ENCODE data around the gene NCOA4. TPM values are rescaled to one million over a fixed set of nuclear protein-coding genes. Genes with fewer than 3 reads are reported as not detected.

NCOA4 gene
- total RNA-seq, 6 experiments from 2014 or later = 130 to 224 (median 201) TPM

- ATAC-seq = no peak
- no peak for TF ChIP-seq POLR2A (IDR thresholded peaks at IDR 0.05)
- no peak for TF ChIP-seq CTCF (IDR thresholded peaks at IDR 0.05)
- 59% methylated on average over 6 of the region's 6 CpGs for WGBS (ENCODE audit: insufficient coverage, low coverage, low lambda C conversion rate, missing lambda C conversion rate)
These were observed 39.5 kb upstream of the NCOA4 start for GRCh38 chr10:46069771-46070463.

GRCh38 chr10:46068905-46069304 is 38.5 kb upstream of the NCOA4 start:
- DNase-seq = peak in 1 of 3 donors; percentile 38
- intact Hi-C loops (cut with DNase I) = no loop called here
- no peak for TF ChIP-seq CTCF (IDR thresholded peaks at IDR 0.05)
- no peak for TF ChIP-seq POLR2A (IDR thresholded peaks at IDR 0.05)
- Histone ChIP-seq H3K9me3 (no peaks in the 10 kb centered on the region), H3K4me3 (no peak overlapping the region), H3K27me3 (no peaks in the 10 kb centered on the region), H3K4me1 (no peaks in the 10 kb centered on the region), H3K36me3 (no peaks in the 10 kb centered on the region), H3K27ac (no peak overlapping the region)
- no peak for ATAC-seq
- 86% methylated on average over 1 of the region's 2 CpGs for WGBS (ENCODE audit: insufficient coverage, low coverage, low lambda C conversion rate, missing lambda C conversion rate)

More at GRCh38 chr10:46069771-46070463, 39.5 kb upstream of the NCOA4 start:
- Histone ChIP-seq H3K27ac (no peak overlapping the region), H3K9me3 (no peaks in the 10 kb centered on the region), H3K27me3 (no peaks in the 10 kb centered on the region), H3K4me3 (no peak overlapping the region), H3K4me1 (no peaks in the 10 kb centered on the region), H3K36me3 (no peaks in the 10 kb centered on the region)
- intact Hi-C loops (cut with DNase I) = no loop called here
- peak in 1 of 3 donors; percentile 3 for DNase-seq

DNA sequence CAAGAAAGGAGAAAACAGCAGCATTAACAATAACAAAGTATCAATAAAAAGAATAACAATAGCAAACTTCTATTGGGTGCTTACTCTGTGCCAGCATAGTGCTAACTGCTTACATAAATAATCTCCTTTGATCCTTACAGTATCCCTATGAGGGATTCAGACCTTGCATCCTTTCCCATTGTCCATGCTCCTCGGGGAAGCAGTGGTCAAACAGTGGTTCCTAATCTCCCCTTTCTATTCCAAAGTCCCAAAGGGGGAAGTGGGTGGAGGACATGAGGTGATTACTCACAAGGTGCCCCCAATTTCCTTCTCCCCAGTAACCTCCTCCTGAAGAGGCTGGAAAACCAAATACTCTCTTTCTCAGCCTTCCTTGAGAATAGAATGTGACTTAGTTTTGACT is 37.7 kb upstream of the NCOA4 start:
- DNase-seq (no peak), ATAC-seq (no peak)
- H3K4me1 ChIP-seq = no peaks in the 10 kb centered on the region
- intact Hi-C loops (cut with DNase I) = no loop called here
- WGBS (ENCODE audit: insufficient coverage, low coverage, low lambda C conversion rate, missing lambda C conversion rate) = 54% methylated on average over 1 of the region's 1 CpG
- no peak for TF ChIP-seq CTCF (IDR thresholded peaks at IDR 0.05)
- no peak for TF ChIP-seq POLR2A (IDR thresholded peaks at IDR 0.05)
- H3K9me3 ChIP-seq = no peaks in the 10 kb centered on the region
- H3K36me3 ChIP-seq = no peaks in the 10 kb centered on the region
- no peak overlapping the region for H3K27ac ChIP-seq
- no peaks in the 10 kb centered on the region for H3K27me3 ChIP-seq
- H3K4me3 ChIP-seq = no peak overlapping the region

- Histone ChIP-seq H3K27ac (no peak overlapping the region), H3K4me1 (no peaks in the 10 kb centered on the region), H3K36me3 (no peaks in the 10 kb centered on the region), H3K9me3 (no peaks in the 10 kb centered on the region), H3K27me3 (no peaks in the 10 kb centered on the region), H3K4me3 (no peak overlapping the region)
- no CpG with 5 or more reads among the region's 1 CpG for WGBS (ENCODE audit: insufficient coverage, low coverage, low lambda C conversion rate, missing lambda C conversion rate)
- intact Hi-C loops (cut with DNase I) = no loop called here
- no peak for ATAC-seq
- TF ChIP-seq POLR2A (IDR thresholded peaks at IDR 0.05) (no peak), CTCF (IDR thresholded peaks at IDR 0.05) (no peak)
- DNase-seq = peak in 1 of 3 donors; percentile 21
These were observed 33.9 kb upstream of the NCOA4 start for GRCh38 chr10:46064269-46064817.

All from right lobe of liver (tissue), 6 donors.